ENCODE data around the gene FOXB2. TPM values are rescaled to one million over a fixed set of nuclear protein-coding genes. Genes with fewer than 3 reads are reported as not detected.

Gene FOXB2
- total RNA-seq, 6 experiments from 2014 or later = not detected

GRCh38 chr9:77020413-77021290 is 1.2 kb downstream of the FOXB2 start:
- Mint-ChIP-seq H3K36me3 (ENCODE audit: low read depth) (no peaks in the 10 kb centered on the region), H3K9me3 (peaks cover 4% of the 10 kb centered on the region; the same call in 1 of the 2 replicates), H3K27ac (no peak overlapping the region), H3K4me1 (ENCODE audit: low read depth) (peaks cover 6% of the 10 kb centered on the region), H3K4me3 (no peak overlapping the region), H3K27me3 (ENCODE audit: insufficient read depth) (peaks cover 70% of the 10 kb centered on the region)
- TF ChIP-seq CTCF (IDR thresholded peaks at IDR 0.05) = no peak
- DNase-seq = no peak

GRCh38 chr9:77021291-77021894 is 1.9 kb downstream of the FOXB2 start:
- no peak overlapping the region for H3K4me3 Mint-ChIP-seq
- H3K9me3 Mint-ChIP-seq = peaks cover 4% of the 10 kb centered on the region; the same call in 1 of the 2 replicates
- H3K36me3 Mint-ChIP-seq (ENCODE audit: low read depth) = no peaks in the 10 kb centered on the region

GRCh38 chr9:77021922-77022782 is 2.7 kb downstream of the FOXB2 start:
- no peak overlapping the region for H3K27ac Mint-ChIP-seq
- no peak for DNase-seq
- peaks cover 58% of the 10 kb centered on the region for H3K27me3 Mint-ChIP-seq (ENCODE audit: insufficient read depth)
- H3K4me1 Mint-ChIP-seq (ENCODE audit: low read depth) = peaks cover 6% of the 10 kb centered on the region; the same call in 1 of the 2 replicates
- H3K4me3 Mint-ChIP-seq = no peak overlapping the region
- no peaks in the 10 kb centered on the region for H3K36me3 Mint-ChIP-seq (ENCODE audit: low read depth)
- no peak for TF ChIP-seq CTCF (IDR thresholded peaks at IDR 0.05)
- H3K9me3 Mint-ChIP-seq = peaks cover 4% of the 10 kb centered on the region; the same call in 1 of the 2 replicates

More at GRCh38 chr9:77021291-77021894, 1.9 kb downstream of the FOXB2 start:
- DNase-seq = no peak
- H3K27me3 Mint-ChIP-seq (ENCODE audit: insufficient read depth) = peaks cover 66% of the 10 kb centered on the region
- TF ChIP-seq CTCF (IDR thresholded peaks at IDR 0.05) = no peak
- H3K27ac Mint-ChIP-seq = no peak overlapping the region
- peaks cover 6% of the 10 kb centered on the region; the same call in 1 of the 2 replicates for H3K4me1 Mint-ChIP-seq (ENCODE audit: low read depth)

- Mint-ChIP-seq H3K9me3 (peaks cover 4% of the 10 kb centered on the region; the same call in 1 of the 2 replicates), H3K4me1 (ENCODE audit: low read depth) (peaks cover 4% of the 10 kb centered on the region; the same call in 1 of the 2 replicates), H3K27me3 (ENCODE audit: insufficient read depth) (peaks cover 51% of the 10 kb centered on the region), H3K4me3 (no peak overlapping the region), H3K36me3 (ENCODE audit: low read depth) (no peaks in the 10 kb centered on the region), H3K27ac (no peak overlapping the region)
- TF ChIP-seq CTCF (IDR thresholded peaks at IDR 0.05) = no peak
- DNase-seq = no peak
Measured at GRCh38 chr9:77022783-77023440, 3.5 kb downstream of the FOXB2 start.

- DNase-seq = no peak
- Mint-ChIP-seq H3K36me3 (ENCODE audit: low read depth) (no peaks in the 10 kb centered on the region), H3K4me3 (no peak overlapping the region), H3K27ac (no peak overlapping the region), H3K27me3 (ENCODE audit: insufficient read depth) (peaks cover 43% of the 10 kb centered on the region), H3K9me3 (no peaks in the 10 kb centered on the region), H3K4me1 (ENCODE audit: low read depth) (no peaks in the 10 kb centered on the region; the same call in 1 of the 2 replicates)
- no peak for TF ChIP-seq CTCF (IDR thresholded peaks at IDR 0.05)
Measured at GRCh38 chr9:77023726-77024125, 4.3 kb downstream of the FOXB2 start.

Measured in HFFc6 (cell line).